Kidney tubule cell (primary cell): ENCODE measurements around the gene PERP.

Experiments used
- DNase-seq: peaks from one replicate; pipeline ENCODE4 v3.0.0-alpha.2; 2018; ENCODE audit warnings: low spot score

The PERP gene

GRCh38 chr6:138052783-138053182 is 54.4 kb downstream of the PERP start:
- no peak for DNase-seq

- DNase-seq: no peak
Observed at GRCh38 chr6:138044972-138045371, 62.2 kb downstream of the PERP start.

GRCh38 chr6:138044458-138044857 is 62.8 kb downstream of the PERP start:
- peak; percentile 72 for DNase-seq
